SU-DHL-6 (cell line): ENCODE data around the gene OTUD4.

Experiments used
- EZH2phosphoT487 ChIP-seq: fragments of 200-600 bp; sonication (generic), shearing (Covaris generic); conservative IDR thresholded peaks from 2 replicates; pipeline ENCODE4 v1.6.1; 2018; ENCODE audit warnings: mild to moderate bottlenecking, antibody characterized with exemption, low read length, moderate library complexity, mixed read lengths
- TF ChIP-seq, protein P1 (sequence below): fragments of 200-600 bp; sonication (generic); IDR thresholded peaks from one replicate; pipeline ENCODE4 v1.5.1; 2017; ENCODE audit warnings: antibody characterized with exemption, mild to moderate bottlenecking, low read length, moderate library complexity; ENCODE audit not compliant: insufficient read depth, poor library complexity, severe bottlenecking

DNA sequence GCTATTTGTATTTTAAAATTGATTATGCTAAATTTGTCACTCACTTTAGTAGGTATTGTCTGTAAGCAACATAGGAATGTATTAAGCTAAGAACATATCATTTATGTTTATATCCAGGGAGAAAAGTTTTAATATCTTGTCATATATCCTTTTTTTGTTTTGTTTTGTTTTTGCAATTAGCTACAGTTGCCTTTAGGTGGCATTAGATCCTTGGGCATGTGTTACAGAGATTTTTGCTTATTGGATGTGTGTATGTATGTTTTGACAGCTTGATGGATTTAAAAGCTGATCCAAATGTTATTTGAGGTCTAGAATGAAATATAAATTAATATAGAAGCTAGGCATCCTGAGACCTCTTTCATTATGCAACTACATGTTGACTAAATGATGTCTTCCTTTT lies 36.1 kb upstream of the OTUD4 start:
- TF ChIP-seq, protein P1, sequence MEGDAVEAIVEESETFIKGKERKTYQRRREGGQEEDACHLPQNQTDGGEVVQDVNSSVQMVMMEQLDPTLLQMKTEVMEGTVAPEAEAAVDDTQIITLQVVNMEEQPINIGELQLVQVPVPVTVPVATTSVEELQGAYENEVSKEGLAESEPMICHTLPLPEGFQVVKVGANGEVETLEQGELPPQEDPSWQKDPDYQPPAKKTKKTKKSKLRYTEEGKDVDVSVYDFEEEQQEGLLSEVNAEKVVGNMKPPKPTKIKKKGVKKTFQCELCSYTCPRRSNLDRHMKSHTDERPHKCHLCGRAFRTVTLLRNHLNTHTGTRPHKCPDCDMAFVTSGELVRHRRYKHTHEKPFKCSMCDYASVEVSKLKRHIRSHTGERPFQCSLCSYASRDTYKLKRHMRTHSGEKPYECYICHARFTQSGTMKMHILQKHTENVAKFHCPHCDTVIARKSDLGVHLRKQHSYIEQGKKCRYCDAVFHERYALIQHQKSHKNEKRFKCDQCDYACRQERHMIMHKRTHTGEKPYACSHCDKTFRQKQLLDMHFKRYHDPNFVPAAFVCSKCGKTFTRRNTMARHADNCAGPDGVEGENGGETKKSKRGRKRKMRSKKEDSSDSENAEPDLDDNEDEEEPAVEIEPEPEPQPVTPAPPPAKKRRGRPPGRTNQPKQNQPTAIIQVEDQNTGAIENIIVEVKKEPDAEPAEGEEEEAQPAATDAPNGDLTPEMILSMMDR, result peak; percentile 50
- no peak for TF ChIP-seq EZH2phosphoT487
